ENCODE data around the gene SMS.
"Not testable (repeated sequence)": the region's sequence is repeated elsewhere in the genome, so short reads cannot be mapped to it uniquely, and the experiment has no call there.

Gene SMS

DNA sequence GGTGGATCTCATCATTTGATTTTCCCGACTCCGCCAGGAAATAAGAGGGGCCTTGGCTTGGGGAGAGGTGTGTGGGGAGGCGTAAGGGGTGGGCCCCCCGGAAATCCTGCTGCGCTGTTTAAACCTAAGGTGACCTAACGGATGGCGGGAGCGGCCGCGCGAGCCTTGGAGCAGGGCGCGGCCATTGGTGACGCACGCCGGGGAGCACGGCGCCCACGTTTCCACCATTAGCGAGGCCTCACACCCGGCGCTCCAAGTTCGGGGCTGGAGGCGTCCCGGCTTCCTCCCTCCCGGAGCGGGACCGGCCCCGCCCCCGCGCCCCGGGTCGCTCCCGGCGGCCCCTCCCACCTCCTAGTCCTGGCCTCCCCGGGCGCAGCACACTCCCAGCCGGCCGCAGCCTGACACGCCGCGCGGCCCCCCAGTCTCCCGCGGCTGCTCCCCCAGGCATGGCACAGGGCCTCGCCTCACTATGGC, at the start of gene SMS:
TSS of gene SMS (plus strand) at position 354 of the 474 bp plus-strand sequence. CDS start at position 470, 116 bp downstream.
- DNase-seq = peak; percentile 20 to 76

DNA sequence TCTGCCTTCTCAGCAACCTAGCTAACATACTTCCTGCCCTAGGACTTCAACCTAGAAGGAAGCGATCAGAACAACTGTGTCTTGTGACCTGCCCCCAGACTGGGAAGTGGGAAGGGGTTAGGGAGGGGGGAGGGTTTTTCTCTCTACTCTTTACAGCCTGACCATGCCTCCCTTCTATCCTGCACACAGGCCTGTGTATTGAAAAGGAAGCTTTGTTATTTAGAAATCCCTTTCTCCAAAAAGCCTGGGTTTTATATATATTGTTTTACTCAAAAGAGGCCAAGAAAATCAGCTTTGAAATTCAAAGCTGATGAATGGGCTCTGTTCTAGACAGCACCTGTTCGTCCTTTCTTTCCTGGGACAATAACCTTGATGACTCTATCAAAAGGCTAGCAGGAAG, 35.2 kb upstream of the SMS start:
- DNase-seq = no peak

DNA sequence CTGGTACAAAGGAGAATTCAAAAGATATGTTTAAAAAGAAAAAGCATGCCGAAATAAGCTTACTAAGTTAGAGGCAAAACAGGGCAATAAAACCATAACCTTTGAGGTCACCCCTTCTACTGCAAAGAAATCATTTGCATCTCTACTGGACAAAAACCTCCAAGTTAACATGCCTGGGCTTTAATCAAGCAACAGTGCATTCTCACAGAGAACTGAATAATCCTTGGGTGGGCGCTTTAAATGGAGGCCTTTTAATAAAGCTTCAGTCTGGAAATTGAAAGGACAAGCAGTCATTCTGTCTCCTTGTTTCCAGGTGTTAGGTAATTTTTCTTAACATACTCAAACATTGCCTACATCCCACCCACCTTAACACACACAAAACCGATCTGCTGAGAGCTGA, 34.6 kb upstream of the SMS start:
- no peak for DNase-seq

DNA sequence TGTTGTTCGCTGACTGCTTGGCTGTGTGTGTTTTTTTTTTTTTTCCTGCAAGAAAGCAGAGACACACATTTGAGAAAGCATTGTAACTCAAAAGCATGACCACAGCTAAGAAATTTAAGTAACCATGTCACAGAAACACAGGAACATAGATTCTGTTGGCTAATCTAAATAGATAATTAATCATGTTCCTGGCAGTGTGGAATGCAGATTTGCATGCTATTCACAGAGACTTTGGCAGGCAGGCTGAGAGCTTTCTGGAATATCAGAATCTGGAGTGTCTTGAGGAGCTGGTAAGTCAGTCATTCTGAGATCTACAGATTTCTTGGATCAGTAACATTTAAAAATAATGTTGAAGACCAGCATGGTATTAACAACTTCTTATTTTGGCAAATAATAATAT, 33.2 kb upstream of the SMS start:
- DNase-seq = peak in 1 of 2 experiments; percentile 31

DNA sequence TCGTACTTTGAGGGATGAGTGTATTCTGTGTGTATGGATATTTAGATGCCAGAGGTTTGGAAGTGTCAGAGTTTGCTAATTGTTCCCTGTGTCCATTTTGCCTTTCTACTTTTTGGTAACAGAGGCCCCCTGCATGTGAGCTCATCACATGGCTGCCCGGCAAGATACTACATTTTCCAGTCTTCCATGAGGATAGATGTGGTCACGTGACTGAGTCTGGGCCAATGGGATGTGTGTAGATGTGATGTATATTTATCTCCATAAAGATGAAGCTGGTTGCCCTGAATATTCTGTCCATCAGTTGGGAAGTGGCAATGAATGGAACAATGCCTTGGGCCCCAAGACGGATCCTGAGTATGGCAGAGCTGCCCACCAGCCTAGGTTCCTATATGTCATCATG, 29.0 kb upstream of the SMS start:
- DNase-seq = no peak

DNA sequence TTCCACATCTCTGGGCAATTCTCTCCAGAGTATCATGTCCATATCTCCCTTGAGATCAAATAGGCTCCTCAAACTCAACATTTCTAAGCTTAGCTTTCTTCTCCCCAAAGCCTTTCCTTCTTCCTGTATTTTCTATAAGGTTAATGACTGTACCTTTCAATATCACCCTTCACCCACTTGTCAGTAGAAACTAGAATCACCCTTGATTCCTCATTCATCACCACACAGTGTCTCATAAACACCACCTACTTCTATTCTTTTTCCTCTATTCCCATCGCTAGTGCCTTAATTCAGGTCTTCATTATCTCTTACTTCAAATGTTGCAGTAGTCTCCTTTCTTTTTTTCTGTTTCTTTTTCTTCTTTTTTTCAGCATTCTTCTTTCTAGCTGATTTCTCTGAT, 28.3 kb upstream of the SMS start:
- no peak for DNase-seq

DNA sequence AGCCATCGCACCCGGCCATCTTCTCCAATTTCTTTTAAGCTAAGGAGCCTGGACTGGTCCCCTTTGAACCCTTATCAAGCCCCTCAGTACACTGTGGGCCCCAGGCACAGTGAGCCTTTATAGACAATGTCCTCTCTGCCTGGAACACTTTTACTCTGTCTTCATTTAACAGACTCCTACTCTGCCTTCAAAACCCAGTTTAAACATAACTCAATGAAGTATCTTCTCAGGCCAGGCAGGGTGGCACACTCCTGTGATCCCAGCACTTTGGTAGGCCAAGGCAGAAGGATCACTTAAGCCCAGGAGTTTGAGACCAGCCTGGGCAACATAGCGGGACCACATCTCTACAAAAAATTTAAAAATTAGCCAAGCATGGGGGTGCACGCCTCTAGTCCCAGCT, 27.5 kb upstream of the SMS start:
- no peak for DNase-seq

DNA sequence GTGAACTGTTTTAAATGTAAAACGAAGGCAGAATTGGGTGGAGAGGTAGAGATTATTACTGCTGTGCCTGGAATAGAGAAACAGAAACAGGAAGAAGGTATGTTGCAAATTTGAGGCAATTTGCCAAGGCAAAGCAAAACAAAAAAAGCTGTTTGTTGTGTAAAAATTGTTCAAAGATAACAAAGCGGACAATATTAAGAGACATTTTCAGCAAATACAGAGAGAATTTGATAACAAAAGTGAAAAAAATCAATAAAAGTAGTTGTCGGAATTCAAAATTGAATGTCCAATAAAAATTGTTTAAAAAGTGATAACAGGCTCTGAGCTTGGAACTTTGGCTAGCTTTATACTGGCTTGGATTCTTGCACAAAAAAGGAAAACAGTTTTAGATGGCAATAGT, 14.4 kb upstream of the SMS start:
- DNase-seq = no peak

DNA sequence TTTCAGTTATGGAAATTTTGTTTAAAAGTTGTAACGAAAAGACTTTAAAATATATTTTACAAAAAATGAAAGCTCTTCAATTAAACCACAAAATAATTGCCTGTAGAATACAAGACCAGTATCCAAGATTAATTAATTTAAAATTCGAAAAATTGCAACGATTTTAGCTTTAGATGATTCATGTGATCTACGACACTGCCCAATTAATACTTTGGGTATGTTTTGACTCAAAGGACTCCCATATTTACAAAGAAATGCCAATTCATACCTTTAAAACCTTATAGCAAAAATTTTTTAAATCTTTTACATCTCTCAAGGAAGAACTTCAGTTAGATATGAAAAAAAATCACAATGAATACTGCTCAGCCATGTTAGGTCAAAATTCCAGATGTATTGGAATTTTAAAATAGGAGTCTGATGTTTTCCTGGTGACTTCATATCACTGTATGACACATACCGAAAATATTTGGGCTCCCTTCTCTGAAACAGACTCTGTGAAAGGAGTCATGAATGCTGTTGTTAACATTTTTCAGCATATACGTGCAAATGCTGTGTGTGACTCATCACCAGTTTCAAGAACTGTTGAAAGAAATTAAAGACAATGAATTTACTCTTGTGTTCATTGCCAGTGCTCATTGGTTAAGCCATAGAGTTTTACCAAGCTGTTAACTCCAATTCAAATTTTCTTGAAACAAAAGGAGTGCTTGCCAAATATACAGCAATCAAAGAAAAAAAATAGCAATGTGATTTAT, 13.8 kb upstream of the SMS start:
- peak in 1 of 2 experiments; percentile 52 for DNase-seq

DNA sequence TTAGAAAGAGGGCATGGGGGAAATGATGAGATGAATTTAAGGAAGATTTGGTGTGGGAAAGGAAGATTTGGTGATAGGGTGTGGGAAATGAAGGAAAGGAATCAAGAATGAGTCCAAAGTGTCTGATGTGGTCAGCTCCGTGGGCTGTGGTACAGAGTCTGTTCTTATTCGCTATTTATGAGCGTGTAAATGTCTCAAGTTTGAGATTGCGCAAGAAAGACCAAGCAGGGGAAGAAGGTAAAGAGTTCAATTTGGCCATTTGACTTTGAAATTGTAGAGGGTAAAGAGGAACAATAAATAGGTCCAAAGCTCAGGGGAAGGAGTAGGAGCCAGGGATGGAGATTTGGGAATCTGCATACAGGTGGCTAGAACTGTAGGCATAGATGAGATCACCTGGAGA, 11.3 kb upstream of the SMS start:
- DNase-seq = no peak

DNA sequence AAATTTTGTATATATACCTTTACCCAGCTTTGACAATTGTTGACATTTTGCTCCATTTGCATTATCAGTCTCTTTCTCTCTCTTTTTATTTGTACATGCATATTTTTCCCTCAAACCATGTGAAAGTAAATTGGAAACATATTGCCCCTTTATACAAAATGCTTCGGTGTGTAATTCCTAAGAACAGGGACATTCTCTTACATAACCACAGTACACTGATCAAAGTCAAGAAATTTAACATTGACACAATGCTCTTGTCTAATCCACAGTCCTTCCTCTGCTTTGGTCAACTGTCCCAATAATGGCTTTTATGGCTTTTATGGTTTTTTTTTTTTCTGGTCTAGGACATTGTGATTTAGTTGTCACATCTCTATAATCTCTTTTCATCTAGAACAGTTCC, 9.5 kb upstream of the SMS start:
- DNase-seq = no peak

DNA sequence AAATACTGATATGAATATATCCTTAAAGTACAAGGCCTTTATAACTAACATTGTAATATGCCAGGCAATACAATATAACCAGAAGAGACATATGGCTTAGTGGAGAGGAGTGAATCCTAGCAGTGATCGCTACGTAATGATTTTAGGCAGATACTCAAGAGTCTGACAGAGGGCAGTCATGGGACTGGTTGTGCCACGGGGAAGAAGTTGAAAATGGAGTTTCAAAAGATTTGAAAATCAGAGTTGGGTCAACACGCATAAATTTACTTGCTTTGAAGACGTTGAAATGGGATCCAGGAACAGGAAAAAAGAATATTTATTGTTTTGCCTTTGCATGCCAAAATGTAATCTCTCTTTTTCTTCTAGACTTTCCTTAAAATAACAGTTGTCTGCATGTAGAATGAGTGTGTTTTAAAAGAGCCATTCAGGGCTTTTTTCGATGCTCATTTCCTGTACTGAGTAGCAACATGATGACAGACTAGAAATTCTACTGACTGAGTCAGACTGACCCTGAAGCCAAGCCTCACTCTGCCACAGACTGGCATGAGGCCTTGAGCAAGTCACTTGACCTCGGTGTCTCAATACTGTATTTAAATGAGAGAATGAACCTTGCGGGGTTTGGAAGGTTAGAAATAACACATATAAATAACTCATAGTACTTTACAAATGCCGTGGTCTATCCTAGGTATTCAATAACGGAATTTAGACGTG, 8.1 kb upstream of the SMS start:
- DNase-seq = no peak

DNA sequence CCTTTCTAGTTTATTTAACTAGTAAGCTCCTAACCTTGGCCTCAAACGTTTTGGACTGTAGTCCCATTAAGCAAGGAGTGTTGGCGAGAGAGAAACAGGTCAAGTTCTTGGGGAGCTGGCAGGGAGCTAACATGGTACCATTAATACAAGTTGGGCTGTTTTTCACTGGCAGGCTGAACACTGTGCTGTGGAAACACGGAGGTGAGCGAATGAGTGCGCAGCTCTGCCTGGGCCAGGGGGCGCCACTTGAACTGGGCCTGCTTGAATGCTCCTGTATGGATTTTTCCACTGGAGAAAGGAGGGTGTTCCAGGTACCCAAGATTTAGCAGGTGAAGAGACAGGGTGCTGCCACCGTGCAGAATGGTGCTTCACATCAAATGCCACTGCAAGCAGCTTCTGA, 7.4 kb upstream of the SMS start:
- no peak for DNase-seq

DNA sequence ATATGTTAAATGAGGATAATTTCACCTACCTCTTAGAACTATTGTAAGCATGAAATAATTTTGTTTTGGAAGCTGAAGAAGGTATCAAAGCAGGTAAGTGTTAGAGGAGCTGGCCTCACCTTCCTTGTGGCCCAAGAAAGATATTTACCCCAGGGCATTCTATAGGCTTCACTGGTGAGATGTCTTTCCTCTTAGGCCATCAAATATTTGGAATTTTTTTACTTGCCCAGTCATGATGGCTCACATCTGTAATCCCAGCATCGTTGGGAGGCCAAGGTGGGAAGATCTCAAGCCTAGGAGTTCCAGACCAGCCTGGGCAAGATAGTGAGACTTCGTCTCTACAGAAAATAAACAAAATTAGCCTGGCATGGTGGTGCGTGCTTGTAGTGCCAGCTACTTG, 6.1 kb upstream of the SMS start:
- no peak for DNase-seq

DNA sequence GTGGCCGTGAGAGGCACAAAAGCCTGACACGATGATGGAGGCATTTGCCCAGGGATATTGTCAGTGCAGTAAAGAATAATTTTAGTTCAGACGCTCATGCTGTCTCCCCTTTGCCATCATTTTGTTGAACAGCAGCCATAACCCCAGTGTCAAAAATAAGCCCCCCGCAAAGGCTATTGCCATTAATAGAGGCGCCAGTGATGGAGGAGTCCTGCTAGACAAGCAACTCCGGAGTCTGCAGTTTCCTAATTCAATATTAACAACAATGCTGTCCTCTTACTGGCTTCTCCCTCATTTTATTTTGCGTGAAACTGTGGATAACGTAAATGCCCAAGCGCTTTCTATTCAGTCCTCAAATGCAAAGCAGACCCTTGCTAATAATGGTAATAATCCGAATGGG, 603 bp upstream of the SMS start:
- no peak for DNase-seq

DNA sequence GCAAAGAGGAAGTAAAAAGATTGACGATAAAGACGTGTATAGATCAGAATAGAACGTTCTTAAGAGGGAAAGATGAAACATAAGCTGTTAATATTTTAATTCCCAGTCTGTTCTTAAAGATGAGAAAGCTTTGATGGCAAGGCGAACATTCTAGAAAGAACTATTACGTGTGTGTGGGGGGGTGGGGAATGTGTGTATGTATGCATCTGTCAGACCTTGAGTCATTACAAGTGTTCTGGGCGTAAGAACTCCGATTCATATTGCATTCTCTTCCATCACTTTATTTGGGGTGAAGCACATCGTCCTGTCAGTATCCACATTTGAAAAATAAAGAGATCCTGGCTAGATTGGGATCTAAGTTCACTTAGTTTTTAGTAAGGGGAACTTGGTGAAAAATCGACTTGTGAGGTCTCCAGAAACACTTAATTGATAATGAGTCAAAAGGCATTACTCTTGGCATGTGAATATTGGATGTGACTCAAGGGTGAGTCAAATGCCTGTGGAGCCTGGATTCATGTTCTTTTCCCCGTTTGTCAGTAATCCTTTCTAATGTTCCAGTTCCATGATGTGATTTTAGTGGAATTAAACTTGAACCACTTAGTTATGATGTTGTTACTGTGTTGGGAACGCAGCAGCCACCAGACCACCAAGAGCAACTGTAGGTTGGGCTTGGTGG, 3.1 kb downstream of the SMS start:
- peak in 1 of 2 experiments; percentile 10 for DNase-seq

DNA sequence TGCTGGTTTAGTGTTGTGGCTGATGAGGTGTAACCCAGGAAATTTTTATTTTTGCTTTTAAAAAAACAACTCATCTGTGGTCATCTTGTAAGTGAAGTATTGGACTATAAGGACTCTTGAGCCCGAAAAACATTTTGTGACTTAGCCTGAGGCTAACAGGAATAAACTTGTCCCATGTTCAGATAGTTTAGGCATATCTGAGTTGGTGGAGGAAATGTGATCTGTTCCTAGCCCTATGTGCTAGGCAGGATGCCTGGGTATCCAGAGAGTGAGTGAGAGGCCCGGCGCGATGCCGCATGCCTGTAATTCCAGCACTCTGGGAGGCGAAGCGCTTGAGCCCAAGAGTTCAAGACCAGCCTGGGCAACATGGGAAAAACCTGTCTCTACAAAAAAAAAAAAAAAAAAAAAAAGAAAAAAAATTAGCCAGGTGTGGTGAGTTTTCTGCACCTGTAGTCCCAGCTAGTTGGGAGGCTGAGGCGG, 3.7 kb downstream of the SMS start:
- no peak for DNase-seq

DNA sequence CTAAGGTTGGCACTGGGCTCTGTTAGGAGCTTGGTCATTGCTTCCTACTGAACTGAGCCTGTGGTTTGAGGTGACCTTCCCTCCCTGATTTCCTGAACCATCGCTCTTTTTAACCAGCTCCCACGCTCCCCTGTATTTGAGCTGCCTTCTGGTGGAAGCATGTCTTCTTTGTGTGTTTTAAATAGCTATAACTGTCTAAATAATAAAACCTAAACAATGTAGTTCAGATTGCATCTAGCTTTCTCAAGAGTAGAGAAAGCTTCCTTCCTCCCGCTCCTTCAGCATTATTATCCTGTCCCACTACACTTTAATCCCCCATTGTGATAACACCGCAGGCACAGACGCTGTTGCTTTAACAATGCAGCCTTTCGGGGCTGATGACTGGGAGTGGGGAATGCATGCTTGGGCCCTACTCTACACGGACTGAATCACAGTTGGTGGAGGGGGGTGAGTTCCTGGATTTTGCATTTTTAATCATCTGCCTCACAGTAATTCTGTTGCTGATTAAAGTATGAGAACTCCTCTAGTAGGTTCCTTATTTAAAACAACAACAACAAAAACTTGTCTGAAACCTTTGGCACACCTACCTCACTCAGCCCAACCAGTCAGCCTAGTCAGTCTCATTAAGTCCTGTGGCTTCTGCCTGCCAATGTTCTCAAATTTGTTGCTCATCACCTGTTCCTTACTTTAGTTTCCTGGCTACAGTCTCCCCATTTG, 6.6 kb downstream of the SMS start:
- no peak for DNase-seq

DNA sequence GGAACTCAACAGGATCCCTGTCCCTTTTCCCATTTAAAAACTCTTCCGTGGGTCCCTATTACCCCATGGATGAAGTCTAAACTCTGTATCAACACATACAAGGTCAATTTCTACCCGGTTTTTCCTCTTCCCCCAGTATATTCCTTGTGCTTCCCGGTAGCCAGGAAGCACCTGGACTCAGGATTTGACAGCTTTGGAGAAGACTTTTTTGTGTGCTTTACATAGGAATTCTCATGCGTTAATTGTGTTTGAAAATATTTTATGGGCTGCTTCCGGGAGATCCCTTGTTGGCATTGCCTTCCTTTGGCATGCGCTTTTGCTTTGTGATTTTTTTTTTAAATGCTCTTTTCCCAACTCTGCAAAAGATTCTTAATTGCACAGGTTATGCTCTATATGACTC, 7.2 kb downstream of the SMS start:
- DNase-seq = no peak

DNA sequence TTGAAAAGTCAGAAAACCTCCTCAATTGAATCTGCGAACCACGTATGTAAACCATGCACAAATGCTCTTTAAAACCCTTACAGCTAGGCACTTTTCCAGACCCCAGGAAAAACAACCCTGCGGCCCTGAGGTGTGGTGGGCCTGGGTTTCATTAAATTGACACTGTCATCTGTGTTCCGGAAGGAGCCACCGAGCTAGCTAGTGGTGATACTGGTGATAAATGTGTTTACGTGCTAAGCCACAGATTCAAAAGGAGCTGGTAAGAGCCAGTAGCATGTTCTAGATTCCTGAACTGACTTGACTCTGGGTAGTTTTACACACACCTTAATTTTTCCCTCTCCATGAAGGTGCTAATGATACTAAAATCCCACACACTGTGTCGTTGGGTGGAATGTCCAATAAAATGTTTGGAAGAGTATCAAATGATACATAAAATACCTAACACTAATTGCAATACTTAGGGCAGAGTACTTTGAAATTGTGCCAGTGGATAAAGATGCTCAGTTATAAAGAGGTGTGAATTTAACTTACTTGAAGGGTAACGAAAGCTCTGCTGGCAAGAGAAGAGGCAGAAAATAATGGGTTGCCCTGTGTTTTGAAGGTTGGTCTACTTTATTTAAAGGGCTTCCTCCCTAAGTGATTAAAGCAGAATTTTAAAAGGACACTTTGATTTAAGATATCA, 8.5 kb downstream of the SMS start:
- no peak for DNase-seq

DNA sequence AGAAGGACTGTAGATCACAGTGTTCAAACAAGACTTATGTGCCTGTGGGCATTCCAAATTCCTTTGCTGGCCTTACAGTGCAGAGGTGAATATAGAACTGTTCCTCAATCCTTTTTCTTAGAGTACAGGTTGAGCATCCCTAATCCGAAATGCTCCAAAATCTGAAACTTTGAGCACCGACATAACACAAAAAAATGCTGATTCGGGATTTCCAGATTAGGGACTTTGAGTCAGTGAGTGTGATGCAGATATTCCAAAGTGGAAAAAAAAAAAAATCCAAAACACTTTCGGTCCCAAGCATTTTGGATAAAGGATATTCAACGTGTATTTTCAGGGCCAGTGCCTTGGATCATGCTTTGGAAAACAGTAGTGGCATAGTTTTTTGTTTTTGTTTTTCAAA, 9.2 kb downstream of the SMS start:
- no peak for DNase-seq

DNA sequence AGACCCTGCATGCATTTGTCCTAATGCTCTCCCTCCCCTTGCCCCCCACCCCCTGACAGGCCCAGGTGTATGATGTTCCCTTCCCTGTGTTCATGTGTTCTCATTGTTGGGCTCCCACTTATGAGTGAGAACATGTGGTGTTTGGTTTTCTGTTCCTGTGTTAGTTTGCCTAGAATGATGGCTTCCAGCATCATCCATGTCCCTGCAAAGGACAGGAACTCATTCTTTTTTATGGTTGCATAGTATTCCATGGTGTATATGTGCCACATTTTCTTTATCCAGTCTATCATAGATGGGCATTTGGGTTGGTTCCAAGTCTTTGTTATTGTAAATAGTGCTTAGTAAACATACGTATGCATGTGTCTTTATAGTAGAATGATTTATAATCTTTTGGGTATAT, 10.0 kb downstream of the SMS start:
- DNase-seq = not testable (repeated sequence)

DNA sequence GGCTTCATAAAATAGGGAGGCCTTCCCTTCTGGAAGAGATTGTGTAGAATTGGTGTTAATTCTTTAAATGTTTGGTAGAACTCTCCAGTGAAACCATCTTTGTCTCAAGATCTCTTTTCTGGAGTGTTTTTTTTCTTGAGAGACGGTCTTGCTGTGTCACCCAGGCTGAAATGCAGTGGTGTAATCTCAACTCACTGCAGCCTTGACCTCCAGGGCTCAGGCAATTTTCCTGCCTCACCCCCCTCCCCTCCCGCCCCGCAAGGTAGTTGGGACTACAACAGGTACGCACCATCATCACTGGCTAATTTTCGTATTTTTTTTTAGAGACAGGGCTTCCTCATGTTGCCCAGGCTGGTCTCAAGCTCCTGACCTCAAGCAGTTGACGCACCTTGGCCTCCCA, 12.1 kb downstream of the SMS start:
- DNase-seq = no peak
